DOHH2 (cell line): ENCODE data around the gene IL11.

Experiments used
- CTCF ChIP-seq: fragments of 200-600 bp; sonication (generic); IDR thresholded peaks from one replicate; pipeline ENCODE4 v1.5.1; 2014; ENCODE audit warnings: antibody characterized with exemption, mild to moderate bottlenecking, low read depth, low read length; ENCODE audit not compliant: poor library complexity, severe bottlenecking
- EZH2phosphoT487 ChIP-seq: fragments of 200-600 bp; sonication (generic); IDR thresholded peaks from 2 replicates; pipeline ENCODE4 v1.6.1; 2017; ENCODE audit warnings: borderline replicate concordance, mild to moderate bottlenecking, antibody characterized with exemption, low read length, moderate library complexity, mixed read lengths

- TF ChIP-seq CTCF (no peak), EZH2phosphoT487 (no peak)
These were observed 49.3 kb downstream of the IL11 start for GRCh38 chr19:55320844-55321419.
